AG10803 (cell line): ENCODE results near the gene ARL15.

Experiments
- DNase-seq: peaks from one replicate; pipeline ENCODE4 v3.0.0; 2010; ENCODE audit warnings: low read depth
- H3K4me3 ChIP-seq: 2 replicates; pipeline ENCODE4 v1.5.1; 2011; ENCODE audit warnings: mild to moderate bottlenecking, low read length, control low read depth
- TF ChIP-seq, protein P1 (sequence below): conservative IDR thresholded peaks from 2 replicates; pipeline ENCODE4 v1.5.1; 2011; ENCODE audit warnings: mild to moderate bottlenecking, low read length, control low read depth, inconsistent platforms

ARL15 gene

DNA sequence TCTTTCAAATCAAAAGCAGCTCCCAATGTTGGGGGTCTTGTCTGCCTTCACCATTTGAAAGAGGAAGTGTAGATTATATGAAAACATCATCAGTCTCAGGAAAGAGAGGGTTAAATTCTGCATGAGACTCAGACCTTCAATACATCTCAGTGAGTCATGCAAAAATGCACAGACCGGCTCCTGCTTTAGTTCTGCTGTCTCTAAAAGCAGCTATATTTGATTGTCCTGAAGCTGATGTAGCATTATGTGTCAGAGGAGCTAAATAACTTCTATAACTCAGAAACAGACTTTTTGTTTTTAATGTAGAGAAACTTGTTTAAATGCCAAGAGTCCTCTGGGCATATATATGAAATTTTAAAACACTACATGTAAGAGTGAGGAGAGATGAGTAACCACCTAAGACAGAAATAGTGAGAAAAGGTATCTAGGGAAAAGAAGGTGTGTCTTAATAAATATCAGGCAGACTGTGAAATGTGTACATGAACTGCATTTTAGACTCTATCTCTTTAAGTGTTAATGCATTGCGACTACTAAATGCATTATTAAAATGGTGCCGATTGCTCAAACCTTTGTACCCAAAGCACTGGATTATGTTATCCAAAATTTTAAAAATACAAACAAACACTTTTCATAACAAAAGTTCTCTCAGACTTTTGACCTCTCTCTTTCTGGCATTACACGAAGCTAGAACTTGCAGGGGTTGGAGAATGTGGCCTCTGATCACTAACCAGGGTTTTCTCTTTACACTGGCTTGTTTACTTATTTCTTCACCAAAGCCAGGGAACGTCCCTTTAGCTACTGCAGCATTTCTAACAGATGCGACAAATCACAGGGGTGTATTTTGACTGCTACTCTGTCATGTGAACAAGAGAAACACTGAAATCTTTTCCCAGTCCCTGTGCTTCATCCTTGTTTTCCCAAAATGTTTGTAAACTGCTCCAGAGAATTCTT is 302.3 kb downstream of the ARL15 start:
- no peak for DNase-seq
- TF ChIP-seq, protein P1, sequence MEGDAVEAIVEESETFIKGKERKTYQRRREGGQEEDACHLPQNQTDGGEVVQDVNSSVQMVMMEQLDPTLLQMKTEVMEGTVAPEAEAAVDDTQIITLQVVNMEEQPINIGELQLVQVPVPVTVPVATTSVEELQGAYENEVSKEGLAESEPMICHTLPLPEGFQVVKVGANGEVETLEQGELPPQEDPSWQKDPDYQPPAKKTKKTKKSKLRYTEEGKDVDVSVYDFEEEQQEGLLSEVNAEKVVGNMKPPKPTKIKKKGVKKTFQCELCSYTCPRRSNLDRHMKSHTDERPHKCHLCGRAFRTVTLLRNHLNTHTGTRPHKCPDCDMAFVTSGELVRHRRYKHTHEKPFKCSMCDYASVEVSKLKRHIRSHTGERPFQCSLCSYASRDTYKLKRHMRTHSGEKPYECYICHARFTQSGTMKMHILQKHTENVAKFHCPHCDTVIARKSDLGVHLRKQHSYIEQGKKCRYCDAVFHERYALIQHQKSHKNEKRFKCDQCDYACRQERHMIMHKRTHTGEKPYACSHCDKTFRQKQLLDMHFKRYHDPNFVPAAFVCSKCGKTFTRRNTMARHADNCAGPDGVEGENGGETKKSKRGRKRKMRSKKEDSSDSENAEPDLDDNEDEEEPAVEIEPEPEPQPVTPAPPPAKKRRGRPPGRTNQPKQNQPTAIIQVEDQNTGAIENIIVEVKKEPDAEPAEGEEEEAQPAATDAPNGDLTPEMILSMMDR = no peak
- no peak overlapping the region for H3K4me3 ChIP-seq

GRCh38 chr5:54004697-54005096 is 305.7 kb downstream of the ARL15 start:
- TF ChIP-seq, protein P1 = no peak
- no peak overlapping the region for H3K4me3 ChIP-seq
- no peak for DNase-seq

- no peak for DNase-seq
- no peak overlapping the region for H3K4me3 ChIP-seq
- TF ChIP-seq, protein P1 = no peak
Measured at GRCh38 chr5:54002779-54003178, 307.6 kb downstream of the ARL15 start.

DNA sequence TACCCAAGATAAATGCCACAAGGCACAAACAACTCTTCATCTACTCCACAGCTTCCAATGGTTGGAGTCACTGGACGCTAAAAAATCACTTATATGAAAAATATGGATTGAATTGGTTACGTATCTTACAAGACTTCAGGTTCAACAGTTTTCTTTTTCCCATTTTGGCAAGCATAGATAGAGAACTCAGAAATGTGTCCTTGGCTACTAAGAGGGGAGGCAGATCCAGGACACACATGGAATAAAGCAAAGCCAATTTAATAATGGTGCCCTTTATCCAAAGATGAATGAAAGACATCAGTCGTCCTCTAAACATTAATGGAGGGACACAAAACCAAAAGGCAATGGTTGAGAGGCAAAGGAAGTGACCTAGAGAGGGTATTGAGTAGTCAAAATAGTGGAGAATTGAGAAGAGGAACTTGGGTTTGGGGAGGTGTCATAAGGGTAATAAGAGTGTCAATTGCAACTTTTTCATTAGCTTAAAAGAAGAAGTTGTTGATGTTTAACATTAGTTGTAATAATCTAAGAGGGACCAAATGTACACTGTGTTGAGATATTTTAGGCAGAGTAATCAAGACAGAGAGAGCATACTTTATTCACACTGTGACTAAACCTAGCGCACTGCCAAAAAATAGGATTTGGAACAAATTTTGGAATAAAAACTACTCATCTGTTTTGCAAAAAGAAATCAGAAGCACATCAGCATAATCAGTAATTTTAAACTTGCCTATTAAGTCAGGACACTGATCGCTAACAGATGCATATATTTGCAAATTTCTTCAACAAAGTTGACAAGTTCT is 308.2 kb downstream of the ARL15 start:
- H3K4me3 ChIP-seq = no peak overlapping the region
- DNase-seq = no peak
- TF ChIP-seq, protein P1 = no peak

DNA sequence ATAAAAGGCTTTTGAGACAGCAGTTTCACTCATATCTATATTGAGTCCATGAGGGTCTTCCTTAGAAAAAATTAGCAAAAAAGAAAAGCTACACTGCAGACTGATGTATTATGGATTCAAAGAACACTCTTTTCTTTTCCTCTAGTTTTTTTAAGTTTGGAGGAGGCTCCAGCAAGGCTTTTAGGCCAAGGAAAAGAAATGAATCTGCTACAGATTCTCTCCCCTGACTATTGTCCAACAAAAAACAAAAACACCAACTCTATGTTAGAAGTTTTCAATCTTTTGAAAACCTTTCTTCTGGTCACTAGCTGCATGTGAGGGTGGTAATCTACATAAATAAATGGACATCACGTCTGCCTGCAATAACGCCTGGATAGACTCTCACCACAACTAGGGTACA is 310.4 kb downstream of the ARL15 start:
- H3K4me3 ChIP-seq = no peak overlapping the region
- DNase-seq = no peak
- TF ChIP-seq, protein P1 = no peak

DNA sequence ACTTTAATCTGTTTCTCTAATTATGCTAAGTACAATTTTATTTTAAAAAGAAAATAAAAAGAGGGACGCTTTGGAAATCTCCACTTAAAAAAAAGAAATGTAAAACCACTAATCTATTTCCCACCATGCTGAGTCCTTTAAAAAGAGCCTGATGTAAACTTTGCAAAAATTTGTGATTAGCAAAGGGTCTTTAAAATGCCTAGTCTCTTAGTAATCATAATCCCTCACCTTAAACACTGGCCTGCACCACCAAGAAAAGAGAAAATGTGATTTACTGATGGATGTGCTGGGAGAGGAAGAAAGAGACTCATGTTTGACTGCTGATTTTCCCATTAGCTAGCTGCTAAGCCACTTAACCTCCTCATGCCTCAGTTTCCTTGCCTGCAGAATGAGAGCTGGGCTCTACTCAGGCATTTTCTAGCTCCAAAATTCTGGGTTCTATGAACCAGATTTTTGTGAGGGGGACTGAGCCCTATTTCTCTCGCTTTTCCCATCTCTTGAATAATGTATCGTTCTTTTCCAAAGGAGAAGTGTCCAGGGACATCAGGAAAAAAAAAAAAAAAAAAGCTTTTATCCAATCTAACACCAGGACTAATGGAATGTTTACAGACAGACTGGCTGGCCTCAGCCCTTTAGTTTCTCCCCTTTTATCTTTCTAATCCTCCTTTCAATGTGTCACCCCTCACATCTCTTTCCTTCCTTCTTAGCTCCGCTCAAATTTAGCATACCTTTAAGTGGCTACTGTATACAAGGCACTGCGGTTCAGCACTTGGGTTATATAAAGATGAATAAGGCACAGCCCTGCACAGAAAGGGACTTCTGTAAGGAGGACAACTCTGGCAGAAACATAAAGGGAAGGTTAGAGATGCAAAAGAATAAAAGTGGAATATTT is 312.4 kb downstream of the ARL15 start:
- no peak overlapping the region for H3K4me3 ChIP-seq
- TF ChIP-seq, protein P1 = no peak
- no peak for DNase-seq
